Stimulated activated naive CD4-positive, alpha-beta T cell (primary cell): ENCODE results near the gene BBOX1.
"Not testable (repeated sequence)": the region's sequence is repeated elsewhere in the genome, so short reads cannot be mapped to it uniquely, and the experiment has no call there.

Source experiments
- DNase-seq, 6 experiments: peaks; one replicate each; lab custom pipeline; 2025; lab: John Stamatoyannopoulos, UW

Gene BBOX1

DNA sequence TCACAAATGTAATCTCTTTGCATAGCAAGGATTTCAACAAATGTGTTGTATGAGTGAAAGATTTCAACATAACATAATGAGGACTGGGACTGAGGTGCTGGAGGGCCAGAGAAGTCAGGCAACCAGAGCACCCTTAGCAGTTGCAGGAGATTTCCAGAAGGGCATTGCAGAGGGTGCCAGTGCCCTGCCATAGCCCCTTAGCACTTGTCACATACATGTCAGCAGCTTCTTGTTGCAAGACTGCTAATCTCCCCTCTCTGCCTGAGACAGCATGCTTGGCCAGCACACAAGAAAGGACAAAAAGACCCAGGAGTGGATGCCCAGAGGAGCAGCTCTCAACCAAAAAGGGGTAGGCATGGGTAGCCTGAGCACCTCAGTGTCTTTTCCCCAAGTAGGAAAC lies 43.2 kb downstream of the BBOX1 start:
- DNase-seq = no peak

GRCh38 chr11:27084518-27084917 lies 43.9 kb downstream of the BBOX1 start:
- no peak for DNase-seq

DNA sequence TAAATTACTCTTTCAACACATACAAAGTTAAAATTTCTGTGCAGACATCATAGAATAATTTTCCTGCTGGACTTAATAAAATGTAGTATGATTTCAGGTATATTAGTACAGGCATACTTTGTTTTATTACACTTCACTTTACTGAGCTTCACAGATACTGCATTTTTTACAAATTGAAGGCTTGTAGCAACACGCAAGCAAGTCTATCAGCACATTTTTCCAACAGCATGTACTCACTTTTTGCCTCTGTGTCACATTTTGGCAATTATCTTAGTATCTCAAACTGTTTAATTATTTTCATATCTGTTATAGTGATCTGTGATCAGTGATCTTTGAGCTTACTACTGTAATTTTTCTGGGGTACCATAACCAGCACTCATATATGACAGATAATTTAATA lies 44.5 kb downstream of the BBOX1 start:
- no peak for DNase-seq

DNA sequence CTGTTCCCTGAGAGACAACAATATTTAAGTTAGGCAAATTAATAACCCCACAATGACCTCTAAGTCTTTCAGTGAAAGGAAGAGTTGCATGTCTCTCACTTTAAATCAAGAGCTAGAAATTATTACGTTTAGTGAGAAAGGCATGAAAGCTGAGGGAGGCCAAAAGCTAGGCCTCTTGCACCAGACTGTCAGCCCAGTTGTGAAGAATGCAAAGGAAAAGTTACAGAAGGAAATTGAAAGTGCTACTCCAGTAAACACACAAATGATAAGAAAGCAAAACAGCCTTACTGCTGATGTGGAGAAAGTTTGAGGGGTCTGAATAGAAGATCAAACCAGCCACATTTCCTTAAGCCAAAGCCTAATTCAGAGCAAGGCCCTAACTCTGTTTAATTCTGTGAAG lies 45.0 kb downstream of the BBOX1 start:
- no peak for DNase-seq

DNA sequence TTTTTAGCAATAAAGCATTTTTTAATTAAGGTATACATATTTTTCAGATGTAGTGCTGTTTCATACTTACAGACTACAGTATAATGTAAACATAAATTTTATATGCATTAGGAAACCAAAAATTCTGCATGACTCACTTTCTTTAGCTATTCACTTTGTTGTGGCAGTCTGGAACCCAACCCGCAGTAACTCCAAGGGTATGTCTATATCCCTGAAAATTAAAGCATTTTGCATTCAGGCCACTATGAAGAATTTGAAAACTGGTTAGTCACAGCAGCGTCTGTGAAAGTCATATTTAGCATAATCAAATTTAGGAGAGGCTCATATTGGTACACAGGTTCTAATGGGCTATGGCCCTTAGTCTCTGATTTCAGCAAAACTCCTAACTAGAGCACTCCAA lies 46.8 kb downstream of the BBOX1 start:
- DNase-seq = no peak

- no peak for DNase-seq
Observed at GRCh38 chr11:27088353-27088752, 47.7 kb downstream of the BBOX1 start.

GRCh38 chr11:27089746-27090145 lies 49.1 kb downstream of the BBOX1 start:
- no peak for DNase-seq

DNA sequence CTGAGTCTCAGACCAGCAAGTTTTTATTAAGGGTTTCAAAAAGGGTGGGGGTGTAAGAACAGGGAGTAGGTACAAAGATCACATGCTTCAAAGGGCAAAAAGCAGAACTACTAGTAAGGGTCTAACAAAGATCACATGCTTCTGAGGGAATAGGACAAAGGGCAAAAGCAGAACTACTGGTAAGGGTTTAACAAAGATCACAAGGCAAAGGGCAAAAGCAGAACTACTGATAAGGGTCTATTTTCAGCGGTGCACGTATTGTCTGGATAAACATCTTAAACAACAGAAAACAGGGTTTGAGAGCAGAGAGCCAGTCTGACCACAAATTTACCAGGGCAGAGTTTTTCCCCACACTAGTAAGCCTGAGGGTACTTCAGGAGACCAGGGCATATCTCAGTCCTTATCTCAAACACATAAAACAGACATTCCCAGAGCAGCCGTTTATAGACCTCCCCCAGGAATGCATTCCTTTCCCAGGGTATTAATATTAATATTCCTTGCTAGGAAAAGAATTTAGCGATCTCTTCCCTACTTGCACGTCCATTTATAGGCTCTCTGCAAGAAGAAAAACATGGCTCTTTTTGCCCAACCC lies 49.8 kb downstream of the BBOX1 start:
- not testable (repeated sequence) for DNase-seq

DNA sequence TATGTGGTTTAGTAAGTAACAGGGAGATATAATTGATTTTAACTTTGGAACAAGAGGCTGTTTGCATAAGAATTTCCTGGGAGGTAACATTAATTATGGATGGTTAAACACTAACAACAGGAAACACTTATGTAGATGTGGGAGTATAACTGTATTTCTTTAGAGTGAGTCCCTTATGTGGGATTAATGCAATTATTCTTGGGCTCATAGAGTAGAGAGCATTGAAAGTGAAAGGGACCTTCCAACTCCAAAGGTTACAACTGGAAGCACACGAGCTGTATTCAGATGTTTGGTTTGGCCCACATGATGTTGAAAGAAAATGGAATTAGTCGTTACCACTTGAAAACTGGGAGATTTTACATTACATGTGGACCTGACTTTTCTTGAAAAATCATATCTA lies 53.5 kb downstream of the BBOX1 start:
- no peak for DNase-seq

- DNase-seq = no peak
Observed at GRCh38 chr11:27095059-27095458, 54.4 kb downstream of the BBOX1 start.

DNA sequence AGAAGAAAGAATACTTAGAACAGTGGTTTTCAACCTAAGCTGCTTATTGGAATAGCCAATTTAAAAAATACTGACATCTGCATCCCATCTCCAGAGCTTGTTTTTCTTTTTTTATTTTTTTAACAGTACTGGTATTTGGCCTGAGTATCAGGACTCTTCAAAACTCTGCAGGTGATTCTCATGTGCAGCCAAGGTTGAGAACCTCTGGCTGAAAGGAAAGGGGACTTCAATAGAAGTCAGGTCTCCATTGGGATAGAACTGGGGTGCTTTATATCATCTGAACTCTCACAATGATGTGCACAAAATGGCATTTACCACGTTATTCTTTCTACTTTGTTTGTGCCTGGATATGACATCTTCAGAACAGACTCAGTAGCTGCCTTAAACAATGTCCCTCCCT lies 55.3 kb downstream of the BBOX1 start:
- DNase-seq = no peak

- no peak for DNase-seq
Observed at GRCh38 chr11:27097551-27097950, 56.9 kb downstream of the BBOX1 start.

DNA sequence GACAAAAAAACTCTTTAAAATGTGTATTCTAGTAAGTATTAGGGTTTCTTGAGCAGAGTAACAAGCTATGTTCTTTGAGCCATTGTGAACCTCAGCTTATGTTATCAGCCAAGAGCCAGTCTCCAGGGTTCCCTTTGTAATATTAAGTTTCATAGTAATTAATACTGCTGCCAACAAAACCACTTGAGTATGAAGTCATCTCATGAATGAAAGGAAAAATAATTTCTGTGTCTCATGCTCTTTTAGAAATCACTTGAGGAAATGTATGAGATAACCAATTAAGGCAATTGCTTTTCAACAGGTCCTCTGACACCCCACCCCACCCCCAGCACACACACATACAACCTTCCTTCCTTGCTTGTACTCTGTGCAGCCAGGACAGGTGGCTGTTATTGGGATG lies 59.9 kb downstream of the BBOX1 start:
- no peak for DNase-seq

- no peak for DNase-seq
Observed at GRCh38 chr11:27107548-27107947, 66.9 kb downstream of the BBOX1 start.

- DNase-seq = no peak
Observed at GRCh38 chr11:27108809-27109208, 68.2 kb downstream of the BBOX1 start.

DNA sequence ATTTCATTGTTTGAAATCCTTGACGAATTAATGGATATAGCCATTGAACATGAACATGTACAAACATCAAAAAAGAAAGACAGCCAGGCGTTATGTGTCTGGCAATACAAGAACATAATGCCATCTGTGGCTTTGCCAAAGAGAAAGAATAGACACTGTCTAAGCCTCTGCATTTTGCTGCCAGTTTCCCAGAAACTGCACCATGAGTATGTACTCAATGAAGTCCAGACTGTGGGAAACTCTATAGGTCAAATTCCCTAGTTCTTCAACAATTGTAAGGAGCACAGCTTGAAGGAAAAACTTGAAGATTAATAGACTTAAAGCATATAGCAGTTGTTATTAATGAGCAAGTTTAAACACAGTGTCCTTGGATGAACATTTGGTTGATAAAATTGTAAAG lies 71.3 kb downstream of the BBOX1 start:
- DNase-seq = no peak

DNA sequence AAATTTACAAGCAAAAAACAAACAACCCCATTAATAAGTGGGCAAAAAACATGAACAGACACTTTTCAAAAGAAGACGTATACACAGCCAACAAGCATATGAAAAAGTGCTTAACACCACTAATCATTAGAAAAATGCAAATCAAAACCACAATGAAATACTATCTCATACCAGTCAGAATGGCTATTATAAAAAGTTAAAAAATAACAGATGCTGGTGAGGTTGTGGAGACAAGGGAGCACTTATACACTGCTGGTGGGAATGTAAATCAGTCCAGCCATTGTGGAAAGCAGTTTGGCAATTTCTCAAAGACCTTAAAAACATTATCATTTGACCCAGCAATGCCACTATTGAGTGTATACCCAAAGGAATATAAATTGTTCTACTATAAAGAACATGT lies 72.3 kb downstream of the BBOX1 start:
- no peak for DNase-seq

DNA sequence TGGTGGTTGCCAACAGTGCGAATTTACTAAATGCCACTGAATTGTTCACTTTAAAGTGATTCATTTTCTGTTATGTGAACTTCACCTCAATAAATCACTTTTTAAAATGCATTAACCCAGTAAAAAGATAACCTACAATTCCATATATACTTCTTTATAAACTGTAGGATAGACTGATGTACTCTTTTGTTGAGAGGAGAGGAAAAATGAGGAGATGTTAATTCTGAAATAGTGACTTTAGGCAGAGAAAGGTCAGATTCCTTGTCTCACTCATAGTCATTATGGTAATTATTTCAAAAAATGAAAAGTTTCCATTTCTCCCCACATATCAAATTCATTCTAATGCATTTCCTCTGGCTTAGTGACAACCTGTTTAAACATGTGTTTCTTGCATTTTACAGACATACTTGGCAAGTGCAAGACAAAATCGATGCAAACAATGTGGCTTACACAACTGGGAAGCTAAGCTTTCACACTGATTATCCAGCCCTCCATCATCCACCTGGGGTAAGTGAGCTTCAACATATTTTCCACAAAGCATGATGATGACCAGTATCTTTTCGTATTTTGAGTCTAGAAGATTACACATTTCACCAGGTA lies 74.5 kb downstream of the BBOX1 start:
- no peak for DNase-seq

DNA sequence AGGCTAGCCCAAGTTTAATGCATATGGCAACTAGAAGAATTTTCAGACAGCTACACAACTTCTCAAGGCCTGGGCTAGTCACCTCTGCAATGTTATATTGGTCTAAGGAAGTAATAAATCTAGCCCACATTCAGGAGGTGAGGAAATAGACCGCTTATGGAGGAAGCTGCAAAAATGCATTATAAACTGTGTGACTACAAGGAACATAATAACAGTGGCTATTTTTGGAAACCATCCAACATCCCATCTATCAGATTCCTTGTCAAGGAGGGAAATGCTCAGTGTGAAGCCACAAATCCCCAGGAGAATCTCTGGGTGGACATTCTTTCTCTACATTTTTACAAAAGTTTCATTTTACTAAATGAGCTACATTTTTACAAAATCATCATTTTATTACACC lies 76.1 kb downstream of the BBOX1 start:
- no peak for DNase-seq

- DNase-seq = no peak
Observed at GRCh38 chr11:27118371-27118770, 77.8 kb downstream of the BBOX1 start.

- no peak for DNase-seq
Observed at GRCh38 chr11:27118949-27119348, 78.3 kb downstream of the BBOX1 start.

GRCh38 chr11:27119396-27119795 lies 78.8 kb downstream of the BBOX1 start:
- no peak for DNase-seq

DNA sequence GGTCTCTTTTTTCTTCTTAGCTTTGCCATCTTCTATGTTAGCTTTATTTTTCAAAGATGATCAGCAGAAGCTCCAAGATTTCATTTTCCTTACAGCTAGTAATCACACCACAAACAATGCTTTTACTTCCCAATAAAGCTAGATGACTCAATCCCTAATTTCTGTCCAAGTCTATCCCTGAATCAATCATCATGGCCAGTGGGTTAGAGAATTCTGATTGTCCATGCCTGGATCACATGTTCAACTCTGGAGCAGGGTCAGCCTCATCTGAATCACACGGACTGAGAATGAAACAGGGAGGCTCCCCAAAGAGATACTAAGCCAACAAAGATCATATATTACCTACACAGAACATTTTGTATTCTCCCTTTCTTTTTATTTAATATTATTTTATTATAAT lies 79.6 kb downstream of the BBOX1 start:
- no peak for DNase-seq

- DNase-seq = no peak
Observed at GRCh38 chr11:27122001-27122400, 81.4 kb downstream of the BBOX1 start.
